Left kidney (tissue), 2 donors: ENCODE measurements around the gene CRACR2B. TPM values are rescaled to one million over a fixed set of nuclear protein-coding genes. Genes with fewer than 3 reads are reported as not detected.

ENCODE experiments used
- DNase-seq: peaks from one replicate; pipeline ENCODE4 v3.0.0-alpha.2; 2013
- polyA plus RNA-seq: library from polyadenylated mRNA; unstranded; fragments of 120-200 nt; gene quantifications from one replicate; pipeline ENCODE4 v1.2.1, GENCODE V29; 2013; ENCODE audit not compliant: insufficient read length

The CRACR2B gene
- polyA plus RNA-seq, 1 donor, result 9.9 TPM

- DNase-seq, result no peak
Measured at GRCh38 chr11:837990-838307, 10.2 kb downstream of the CRACR2B start.

GRCh38 chr11:838441-839279 is 10.9 kb downstream of the CRACR2B start:
- no peak for DNase-seq

GRCh38 chr11:839280-839623 is 11.5 kb downstream of the CRACR2B start:
- DNase-seq, result no peak

- no peak for DNase-seq
Measured at GRCh38 chr11:839875-840617, 12.3 kb downstream of the CRACR2B start.

GRCh38 chr11:841981-842369 is 14.3 kb downstream of the CRACR2B start:
- no peak for DNase-seq

GRCh38 chr11:842370-843002 is 14.8 kb downstream of the CRACR2B start, which contains the start of the genes POLR2L and TSPAN4:
TSS of gene POLR2L (minus strand) at chr11:842529. CDS start at chr11:842508, 21 bp downstream.
TSS of gene TSPAN4 (plus strand) at chr11:842852. CDS start at chr11:850305, 7,453 bp downstream.
- peak; percentile 87 for DNase-seq

- DNase-seq, result no peak
Measured at GRCh38 chr11:843086-843734, 15.5 kb downstream of the CRACR2B start.

GRCh38 chr11:843818-844692 is 16.3 kb downstream of the CRACR2B start:
- DNase-seq, result peak; percentile 70

GRCh38 chr11:844693-845644 is 17.2 kb downstream of the CRACR2B start:
- peak; percentile 85 for DNase-seq

GRCh38 chr11:845872-846495 is 18.3 kb downstream of the CRACR2B start:
- DNase-seq, result no peak

GRCh38 chr11:846496-847098 is 18.9 kb downstream of the CRACR2B start:
- no peak for DNase-seq

GRCh38 chr11:847876-848275 is 20.2 kb downstream of the CRACR2B start:
- DNase-seq, result no peak

- DNase-seq, result no peak
Measured at GRCh38 chr11:848380-848931, 20.7 kb downstream of the CRACR2B start.

GRCh38 chr11:849104-849824 is 21.5 kb downstream of the CRACR2B start:
- no peak for DNase-seq

GRCh38 chr11:849951-850774 is 22.4 kb downstream of the CRACR2B start:
- no peak for DNase-seq

GRCh38 chr11:850775-851763 is 23.4 kb downstream of the CRACR2B start:
- no peak for DNase-seq
